Large intestine (tissue), 3 donors: ENCODE data around the gene SPATA33. TPM values are rescaled to one million over a fixed set of nuclear protein-coding genes. Genes with fewer than 3 reads are reported as not detected.
"Not testable (repeated sequence)": the region's sequence is repeated elsewhere in the genome, so short reads cannot be mapped to it uniquely, and the experiment has no call there.

Source experiments
- DNase-seq, 2 donors: peaks; one replicate each; pipeline versions ENCODE4 v3.0.0 to v3.0.0-alpha.2; 2013
- H3K27ac ChIP-seq: one replicate; pipeline ENCODE4 v1.5.1; 2013; ENCODE audit warnings: low read length
- H3K27me3 ChIP-seq: 2 replicates; pipeline ENCODE4 v1.6.1; 2013; ENCODE audit warnings: low read length; ENCODE audit not compliant: control insufficient read depth, insufficient read depth
- H3K36me3 ChIP-seq: 2 replicates; pipeline ENCODE4 v1.6.1; 2013; ENCODE audit warnings: low read length; ENCODE audit not compliant: control insufficient read depth, insufficient read depth
- H3K4me1 ChIP-seq: one replicate; pipeline ENCODE4 v1.6.1; 2013; ENCODE audit warnings: low read length; ENCODE audit not compliant: control insufficient read depth, insufficient read depth
- H3K4me3 ChIP-seq: one replicate; pipeline ENCODE4 v1.5.1; 2013; ENCODE audit warnings: low read length
- H3K9me3 ChIP-seq: one replicate; pipeline ENCODE4 v1.6.1; 2013; ENCODE audit warnings: mild to moderate bottlenecking, low read depth, low read length, moderate library complexity; ENCODE audit not compliant: control insufficient read depth
- WGBS: methylation state at CpG from one replicate; pipeline ENCODE4 v1.1.5; 2013; ENCODE audit warnings: low lambda C conversion rate; ENCODE audit not compliant: insufficient coverage; 5-methylcytosine and 5-hydroxymethylcytosine counted together
- polyA plus RNA-seq: library from polyadenylated mRNA; unstranded; fragments of 120-200 nt; gene quantifications from one replicate; pipeline ENCODE4 v1.2.1, GENCODE V29; 2013

The SPATA33 gene
- polyA plus RNA-seq, 1 donor: 11.0 TPM

DNA sequence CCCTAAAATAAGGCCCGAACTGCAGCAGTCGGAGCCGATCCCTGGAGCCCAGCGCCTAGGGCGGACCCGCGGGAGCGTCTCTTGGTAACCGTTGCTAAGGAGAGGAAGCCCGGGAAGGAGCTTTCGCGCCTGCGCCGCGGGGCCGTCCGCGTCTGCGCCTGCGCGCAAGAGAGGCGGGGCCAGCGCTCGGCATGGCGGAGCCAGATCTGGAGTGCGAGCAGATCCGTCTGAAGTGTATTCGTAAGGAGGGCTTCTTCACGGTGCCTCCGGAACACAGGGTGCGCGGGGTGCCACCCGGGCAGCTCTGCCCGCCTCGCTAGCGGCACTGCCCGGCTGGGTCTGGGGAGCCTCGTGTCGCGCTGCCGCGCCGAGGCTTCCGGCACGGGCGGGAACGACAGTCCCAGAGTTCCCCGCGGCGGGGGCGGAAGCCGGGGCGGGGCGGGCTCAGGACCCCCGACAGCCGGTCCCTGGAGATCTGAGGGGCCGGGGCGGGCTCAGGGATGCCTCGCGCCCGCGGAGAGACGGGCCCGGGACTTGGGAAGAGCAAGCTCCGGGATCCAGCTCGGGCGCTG, 29.0 kb downstream of the SPATA33 start, which contains the start of gene CDK10:
TSS of gene CDK10 (plus strand) at position 170 of the 572 bp plus-strand sequence. CDS start at position 192, 22 bp downstream.
- no CpG with 5 or more reads among the region's 67 CpGs for WGBS
- H3K4me1 ChIP-seq: peaks cover 11% of the 10 kb centered on the region
- peak within 1 kb of the TSS; percentile 80 for H3K27ac ChIP-seq
- H3K27me3 ChIP-seq: no peaks in the 10 kb centered on the region
- peaks cover 25% of the 10 kb centered on the region for H3K36me3 ChIP-seq
- H3K9me3 ChIP-seq: peaks cover 4% of the 10 kb centered on the region
- peak within 1 kb of the TSS; percentile 81 for H3K4me3 ChIP-seq
- peak; percentile 91 to 93 for DNase-seq

DNA sequence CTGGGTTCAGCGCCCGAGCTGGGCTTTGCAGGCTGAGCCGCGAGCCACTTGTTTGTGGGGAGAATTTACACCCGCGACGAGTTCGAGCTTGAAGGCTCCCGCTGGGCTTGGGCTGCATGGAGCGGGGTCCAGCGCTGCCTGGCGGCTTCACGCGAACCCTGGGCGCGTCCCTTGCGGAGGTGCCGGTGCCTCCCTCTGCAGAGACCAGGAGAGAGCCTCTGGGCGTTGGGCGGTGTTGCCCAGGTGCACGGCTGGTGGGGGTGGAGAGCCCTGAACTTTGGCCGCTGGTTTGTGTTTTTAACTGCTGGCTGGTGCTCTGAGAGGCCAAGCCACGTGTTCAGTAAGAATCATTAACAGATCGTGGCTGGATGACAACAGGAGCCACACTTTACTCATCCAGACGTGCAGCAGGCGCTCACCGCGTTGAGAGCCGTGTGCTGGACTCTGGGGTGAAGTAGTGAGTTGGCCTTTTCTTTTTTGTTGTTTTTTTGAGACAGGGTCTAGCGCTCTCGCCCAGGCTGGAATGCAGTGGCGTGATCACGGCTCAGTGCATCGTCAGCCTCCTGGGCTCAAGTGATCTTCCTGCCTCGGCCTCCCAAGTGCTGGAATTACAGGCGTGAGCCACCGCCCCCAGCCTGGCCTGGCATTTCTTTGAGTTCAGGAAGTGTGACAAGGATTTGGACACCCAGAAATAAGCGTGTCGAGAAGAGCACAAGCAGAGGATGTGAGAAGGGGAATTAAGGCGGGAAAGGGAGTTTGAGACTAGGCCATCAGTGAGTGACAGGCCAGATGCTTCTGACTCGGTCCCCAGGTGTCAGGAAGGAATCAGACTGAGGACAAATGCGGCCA, 29.7 kb downstream of the SPATA33 start:
- DNase-seq: peak; percentile 91 to 97
- peaks cover 32% of the 10 kb centered on the region for H3K36me3 ChIP-seq
- WGBS: no CpG with 5 or more reads among the region's 42 CpGs
- H3K9me3 ChIP-seq: peaks cover 4% of the 10 kb centered on the region
- H3K27ac ChIP-seq: peak overlapping the region; percentile 80
- no peaks in the 10 kb centered on the region for H3K27me3 ChIP-seq
- peak overlapping the region; percentile 81 for H3K4me3 ChIP-seq
- H3K4me1 ChIP-seq: peaks cover 11% of the 10 kb centered on the region

DNA sequence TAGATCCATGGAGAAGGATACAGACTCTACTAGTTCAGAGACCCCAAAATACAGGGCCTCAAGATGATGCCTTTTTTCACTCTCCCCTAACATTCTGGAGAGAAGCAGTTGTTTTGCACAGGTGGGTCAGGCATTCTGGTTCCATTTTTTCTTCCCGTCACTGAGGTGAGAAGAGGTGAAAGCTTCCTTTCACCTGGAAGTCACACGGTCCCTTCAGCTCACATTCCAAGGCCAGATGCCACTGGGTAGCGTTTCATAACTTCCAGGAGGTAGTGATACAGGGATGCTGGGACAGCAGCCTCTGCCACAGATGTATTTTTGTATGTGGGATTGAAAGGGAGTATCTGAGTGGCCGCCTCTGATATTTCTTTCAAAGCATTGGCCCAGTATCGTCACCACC, 30.8 kb downstream of the SPATA33 start:
- WGBS: no CpG with 5 or more reads among the region's 5 CpGs
- Histone ChIP-seq H3K9me3 (peaks cover 4% of the 10 kb centered on the region), H3K36me3 (peaks cover 41% of the 10 kb centered on the region), H3K27ac (peak overlapping the region; percentile 80), H3K4me1 (peaks cover 11% of the 10 kb centered on the region), H3K4me3 (no peak overlapping the region), H3K27me3 (no peaks in the 10 kb centered on the region)
- no peak for DNase-seq

DNA sequence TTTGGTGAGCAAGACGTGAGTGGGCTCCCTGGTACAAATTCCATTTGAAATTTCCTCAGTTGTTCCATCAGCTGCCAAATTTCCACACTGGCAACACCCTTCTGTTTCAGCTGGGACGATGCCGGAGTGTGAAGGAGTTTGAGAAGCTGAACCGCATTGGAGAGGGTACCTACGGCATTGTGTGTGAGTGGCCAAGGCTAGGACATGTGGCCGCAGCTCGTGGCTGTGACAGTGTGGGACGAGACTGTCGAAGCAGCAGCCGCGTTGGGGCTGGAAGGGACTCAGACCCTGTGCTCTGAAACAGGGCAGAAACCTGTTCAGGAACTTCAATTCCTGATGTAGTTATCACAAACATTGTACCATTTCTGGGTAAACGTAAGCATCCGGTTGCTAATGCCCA, 31.5 kb downstream of the SPATA33 start:
- WGBS: no CpG with 5 or more reads among the region's 13 CpGs
- no peak for DNase-seq

DNA sequence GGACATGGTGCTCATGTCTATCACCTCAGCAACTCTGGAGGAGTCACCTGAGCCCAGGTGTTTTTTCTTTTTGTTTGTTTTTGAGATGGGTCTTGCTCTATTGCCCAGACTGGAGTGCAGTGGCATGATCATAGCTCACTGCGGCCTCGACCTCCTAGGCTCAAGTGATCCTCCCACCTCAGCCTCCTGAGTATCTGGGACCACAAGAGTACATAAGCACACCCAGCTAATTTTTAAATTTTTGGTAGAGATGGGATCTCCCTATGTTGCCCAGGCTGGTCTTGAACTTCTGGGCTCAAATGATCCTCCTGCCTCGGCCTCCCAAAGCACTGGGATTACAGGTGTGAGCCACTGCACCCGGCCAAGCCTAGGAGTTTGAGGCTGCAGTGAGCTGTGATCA, 32.0 kb downstream of the SPATA33 start:
- H3K27me3 ChIP-seq, H3K9me3 ChIP-seq, H3K4me3 ChIP-seq, DNase-seq, H3K27ac ChIP-seq: not testable (repeated sequence)
- no CpG with 5 or more reads among the region's 4 CpGs for WGBS
- Histone ChIP-seq H3K36me3 (peaks cover 52% of the 10 kb centered on the region), H3K4me1 (peaks cover 15% of the 10 kb centered on the region)

More for the DNA sequence above, 31.5 kb downstream of the SPATA33 start:
- Histone ChIP-seq H3K27ac (no peak overlapping the region), H3K4me3 (no peak overlapping the region), H3K27me3 (no peaks in the 10 kb centered on the region), H3K4me1 (peaks cover 15% of the 10 kb centered on the region), H3K36me3 (peaks cover 48% of the 10 kb centered on the region), H3K9me3 (peaks cover 4% of the 10 kb centered on the region)

DNA sequence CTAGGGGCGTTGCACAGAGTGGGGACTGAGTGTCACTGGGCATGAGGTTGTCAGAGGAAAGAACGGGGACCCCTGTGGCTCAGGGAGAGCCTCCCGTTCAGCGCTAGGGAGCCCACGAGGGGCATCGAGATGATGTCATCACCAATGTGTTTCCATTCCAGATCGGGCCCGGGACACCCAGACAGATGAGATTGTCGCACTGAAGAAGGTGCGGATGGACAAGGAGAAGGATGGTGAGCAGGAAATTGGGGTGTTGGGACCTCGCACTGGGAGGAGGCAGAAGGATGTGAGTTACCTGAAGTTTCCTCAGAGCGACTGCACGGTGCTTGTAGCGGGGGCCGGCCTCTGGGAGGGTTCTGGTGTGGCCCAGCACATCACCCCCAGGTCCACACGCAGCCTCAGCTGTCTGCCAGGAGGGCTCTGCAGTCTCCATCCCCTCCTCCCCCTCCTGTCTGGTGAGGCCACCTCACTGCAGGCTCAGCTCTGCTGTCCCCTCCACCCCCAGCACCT, 32.8 kb downstream of the SPATA33 start:
- WGBS: no CpG with 5 or more reads among the region's 16 CpGs
- no peaks in the 10 kb centered on the region for H3K9me3 ChIP-seq
- H3K27me3 ChIP-seq: no peaks in the 10 kb centered on the region
- no peak overlapping the region for H3K4me3 ChIP-seq
- peaks cover 22% of the 10 kb centered on the region for H3K4me1 ChIP-seq
- peaks cover 60% of the 10 kb centered on the region for H3K36me3 ChIP-seq
- DNase-seq: no peak
- H3K27ac ChIP-seq: no peak overlapping the region

DNA sequence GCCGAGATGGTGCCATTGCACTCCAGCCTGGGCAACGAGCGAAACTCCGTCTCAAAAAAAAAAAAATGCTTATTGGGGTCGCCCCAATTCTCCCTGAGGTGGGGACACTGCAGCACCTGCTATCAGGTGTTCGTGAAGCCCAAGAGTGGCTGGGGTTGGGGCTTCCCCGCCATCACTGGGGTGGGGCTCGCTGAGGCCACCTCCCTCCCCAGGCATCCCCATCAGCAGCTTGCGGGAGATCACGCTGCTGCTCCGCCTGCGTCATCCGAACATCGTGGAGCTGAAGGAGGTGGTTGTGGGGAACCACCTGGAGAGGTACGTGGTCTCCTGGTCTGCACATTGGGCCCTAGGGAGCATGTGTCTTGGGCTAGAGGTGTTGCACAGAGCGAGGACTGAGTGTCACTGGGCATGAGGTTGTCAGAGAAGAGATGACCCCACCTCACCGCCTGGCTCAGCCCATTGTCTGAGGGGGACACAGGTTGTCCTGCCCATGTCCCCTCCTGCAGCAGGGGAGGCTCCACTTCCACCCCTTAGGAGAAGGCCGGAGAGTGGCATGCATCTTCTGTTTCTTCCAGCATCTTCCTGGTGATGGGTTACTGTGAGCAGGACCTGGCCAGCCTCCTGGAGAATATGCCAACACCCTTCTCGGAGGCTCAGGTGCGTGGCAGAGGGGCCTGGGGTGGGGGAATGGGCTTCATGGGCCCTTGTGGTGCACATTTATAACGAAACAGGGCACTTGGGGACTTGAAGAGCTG, 33.8 kb downstream of the SPATA33 start:
- H3K36me3 ChIP-seq: peaks cover 69% of the 10 kb centered on the region
- WGBS: no CpG with 5 or more reads among the region's 21 CpGs
- no peak for DNase-seq

DNA sequence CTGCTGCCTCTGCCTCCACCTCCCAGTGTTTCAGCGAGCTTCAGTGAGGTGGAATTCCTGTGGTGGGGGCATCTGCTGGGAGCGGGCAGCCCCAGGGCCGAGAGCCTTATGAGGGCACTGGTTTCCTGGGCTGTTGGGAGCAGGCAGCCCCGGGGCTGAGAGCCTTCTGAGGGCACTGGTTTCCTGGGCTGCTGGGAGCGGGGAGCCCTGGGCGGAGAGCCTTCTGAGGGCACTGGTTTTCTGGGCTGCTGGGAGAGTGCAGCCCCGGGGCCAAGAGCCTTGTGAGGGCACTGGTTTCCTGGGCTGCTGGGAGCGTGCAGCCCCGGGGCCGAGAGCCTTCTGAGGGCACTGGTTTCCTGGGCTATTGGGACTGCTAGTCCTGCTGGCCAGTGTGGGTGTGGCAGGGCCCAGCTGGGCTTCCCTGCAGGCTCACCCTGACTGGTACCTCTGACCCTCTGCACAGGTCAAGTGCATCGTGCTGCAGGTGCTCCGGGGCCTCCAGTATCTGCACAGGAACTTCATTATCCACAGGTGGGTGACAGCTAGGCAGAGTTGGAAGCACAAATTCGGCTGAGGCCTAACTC, 34.4 kb downstream of the SPATA33 start:
- no peak for DNase-seq
- H3K27ac ChIP-seq: no peak overlapping the region
- H3K36me3 ChIP-seq: peaks cover 76% of the 10 kb centered on the region
- H3K4me1 ChIP-seq: peaks cover 27% of the 10 kb centered on the region
- no CpG with 5 or more reads among the region's 13 CpGs for WGBS
- H3K9me3 ChIP-seq: peaks cover under 1% of the 10 kb centered on the region
- H3K27me3 ChIP-seq: no peaks in the 10 kb centered on the region
- no peak overlapping the region for H3K4me3 ChIP-seq

More for the DNA sequence above, 33.8 kb downstream of the SPATA33 start:
- H3K9me3 ChIP-seq: no peaks in the 10 kb centered on the region
- H3K4me3 ChIP-seq: no peak overlapping the region
- H3K27me3 ChIP-seq: no peaks in the 10 kb centered on the region
- H3K27ac ChIP-seq: no peak overlapping the region
- peaks cover 27% of the 10 kb centered on the region for H3K4me1 ChIP-seq

DNA sequence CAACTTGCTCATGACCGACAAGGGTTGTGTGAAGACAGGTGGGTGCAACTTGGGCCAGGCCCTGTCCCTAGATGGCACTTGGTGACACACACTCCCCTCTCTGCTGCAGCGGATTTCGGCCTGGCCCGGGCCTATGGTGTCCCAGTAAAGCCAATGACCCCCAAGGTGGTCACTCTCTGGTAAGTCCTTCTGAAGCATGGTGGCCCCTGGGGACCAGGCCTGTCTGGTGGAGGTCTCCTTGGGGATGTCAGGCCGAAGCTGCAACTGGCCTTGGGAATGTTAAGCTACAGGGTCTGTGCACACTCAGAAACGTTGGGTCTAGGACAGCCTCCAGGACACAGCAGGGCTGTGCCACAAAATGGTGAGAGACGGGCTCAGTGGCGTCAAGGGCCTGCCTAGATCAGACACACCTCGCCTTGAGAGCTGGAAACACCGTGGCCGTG, 35.7 kb downstream of the SPATA33 start:
- Histone ChIP-seq H3K36me3 (peaks cover 87% of the 10 kb centered on the region), H3K4me1 (peaks cover 19% of the 10 kb centered on the region), H3K27me3 (no peaks in the 10 kb centered on the region), H3K9me3 (peaks cover 3% of the 10 kb centered on the region), H3K27ac (no peak overlapping the region), H3K4me3 (no peak overlapping the region)
- no peak for DNase-seq
- no CpG with 5 or more reads among the region's 11 CpGs for WGBS
